ENCODE data around the gene LIAS. TPM values are rescaled to one million over a fixed set of nuclear protein-coding genes. Genes with fewer than 3 reads are reported as not detected.
A peak's percentile ranks its signal among the peaks of the same experiment; 100 is the strongest.

LIAS gene
- total and polyA plus RNA-seq, 10 of the 15 experiments (the other 5 are each of a cell fraction or from before 2014, with no cell fraction given): 17.9 to 32.3 (median 26.4) TPM

DNA sequence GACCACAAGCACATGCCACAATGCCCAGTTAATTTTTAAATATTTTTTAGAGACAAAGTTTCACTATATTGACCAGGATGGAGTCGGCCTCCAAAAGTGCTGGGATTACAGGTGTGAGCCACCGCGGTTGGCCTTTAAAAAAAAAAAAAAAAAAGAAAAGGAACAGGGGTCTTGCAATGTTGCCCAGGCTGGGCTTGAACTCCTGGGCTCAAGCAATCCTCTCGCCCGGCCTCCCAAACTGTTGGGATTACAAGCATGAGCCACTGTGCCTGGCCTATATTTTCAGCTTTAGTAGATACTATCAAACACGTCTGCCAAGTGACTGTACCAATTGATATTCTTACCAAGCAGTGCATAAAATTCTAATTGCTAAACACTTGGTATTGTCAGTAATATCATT lies 59.6 kb downstream of the LIAS start (continued):
- TF ChIP-seq, protein P1, sequence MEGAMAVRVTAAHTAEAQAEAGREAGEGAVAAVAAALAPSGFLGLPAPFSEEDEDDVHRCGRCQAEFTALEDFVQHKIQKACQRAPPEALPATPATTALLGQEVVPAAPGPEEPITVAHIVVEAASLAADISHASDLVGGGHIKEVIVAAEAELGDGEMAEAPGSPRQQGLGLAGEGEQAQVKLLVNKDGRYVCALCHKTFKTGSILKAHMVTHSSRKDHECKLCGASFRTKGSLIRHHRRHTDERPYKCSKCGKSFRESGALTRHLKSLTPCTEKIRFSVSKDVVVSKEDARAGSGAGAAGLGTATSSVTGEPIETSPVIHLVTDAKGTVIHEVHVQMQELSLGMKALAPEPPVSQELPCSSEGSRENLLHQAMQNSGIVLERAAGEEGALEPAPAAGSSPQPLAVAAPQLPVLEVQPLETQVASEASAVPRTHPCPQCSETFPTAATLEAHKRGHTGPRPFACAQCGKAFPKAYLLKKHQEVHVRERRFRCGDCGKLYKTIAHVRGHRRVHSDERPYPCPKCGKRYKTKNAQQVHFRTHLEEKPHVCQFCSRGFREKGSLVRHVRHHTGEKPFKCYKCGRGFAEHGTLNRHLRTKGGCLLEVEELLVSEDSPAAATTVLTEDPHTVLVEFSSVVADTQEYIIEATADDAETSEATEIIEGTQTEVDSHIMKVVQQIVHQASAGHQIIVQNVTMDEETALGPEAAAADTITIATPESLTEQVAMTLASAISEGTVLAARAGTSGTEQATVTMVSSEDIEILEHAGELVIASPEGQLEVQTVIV (IDR thresholded peaks at IDR 0.05; ENCODE audit: borderline replicate concordance, partially characterized antibody): no peak
- TF ChIP-seq TAF1 (IDR thresholded peaks at IDR 0.05; ENCODE audit: borderline replicate concordance, low read depth, low read length) (no peak), ASH2L (IDR thresholded peaks at IDR 0.05; ENCODE audit: borderline replicate concordance, low read depth) (no peak), RAD51 (IDR thresholded peaks at IDR 0.05) (no peak), NR2F1 (conservative IDR thresholded peaks at IDR 0.05) (no peak)

DNA sequence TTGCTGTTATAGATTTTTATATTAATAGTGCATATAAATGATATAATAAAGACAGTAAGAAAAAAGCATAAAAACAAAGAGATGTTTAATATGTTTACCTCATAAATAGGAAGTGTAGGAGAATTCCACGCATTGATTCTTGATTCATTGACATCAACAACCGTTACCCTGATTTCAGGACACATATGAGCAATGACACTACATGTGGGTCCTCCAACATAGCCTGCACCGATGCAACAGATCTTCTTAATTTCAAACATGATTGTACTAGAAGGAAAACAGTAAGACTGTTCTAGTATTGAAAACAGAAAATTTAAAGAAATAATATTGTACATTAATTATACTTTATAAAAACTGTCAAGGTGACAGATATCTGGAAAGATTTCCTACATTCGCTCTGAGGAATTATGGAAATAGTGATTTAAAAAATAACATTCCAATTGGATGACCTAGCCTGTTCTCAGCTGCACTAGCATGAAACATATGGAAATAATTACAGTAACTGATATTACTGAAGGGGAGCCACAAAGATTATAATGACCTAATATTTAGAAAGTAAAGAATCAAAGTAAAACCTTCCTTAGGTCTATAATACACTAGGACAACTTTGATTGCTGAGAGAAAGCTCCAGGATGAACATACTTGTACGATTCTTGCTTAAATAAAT lies 62.5 kb downstream of the LIAS start:
- H3K4me2 ChIP-seq (ENCODE audit: control insufficient read depth, insufficient read depth): peak overlapping the region; percentile 17; the same call in 1 of the 2 replicates
- H3K36me3 ChIP-seq (ENCODE audit: control insufficient read depth in 2 of 2, insufficient read depth in 2 of 2, low read length in 1 of 2): peaks cover 0 to 8% of the 10 kb centered on the region in 2 experiments; a peak in 2 of 4 replicates
- H3K9me3 ChIP-seq (replicated peaks; ENCODE audit: control insufficient read depth, insufficient read depth, low read length): no peaks in the 10 kb centered on the region
- intact Hi-C loops (cut with micrococcal nuclease; ENCODE audit: unreplicated experiment): no loop called here
- H4K20me1 ChIP-seq (ENCODE audit: control insufficient read depth, insufficient read depth): no peaks in the 10 kb centered on the region
- in situ Hi-C loops (cut with MboI): no loop called here
- peaks cover 27% of the 10 kb centered on the region for H3K79me2 ChIP-seq (ENCODE audit: control insufficient read depth, insufficient read depth, low read length)
- CTCF ChIA-PET: interaction anchor here (0.6 kb wide), 1 partner anchor 212 kb away, joined by 3 read pairs; no protein-coding TSS in a partner anchor
- WGBS (ENCODE audit: insufficient coverage, insufficient replicate concordance, low lambda C conversion rate, missing lambda C conversion rate): over 99% methylated on average over 5 of the region's 5 CpGs
- H3K4me1 ChIP-seq (ENCODE audit: control insufficient read depth, insufficient read depth, low read length): no peaks in the 10 kb centered on the region
- no peak for ATAC-seq
- no peak for FAIRE-seq
- no peak overlapping the region for H3K9ac ChIP-seq (ENCODE audit: control insufficient read depth, insufficient read depth, low read length)
- no peak overlapping the region for H3K4me3 ChIP-seq
- BruUV-seq (replicated peaks): no TSS peak
- no peak for DNase-seq (ENCODE audit: low read depth, low spot score)
- RAD21 ChIA-PET (ENCODE audit: unreplicated experiment): no interaction called here
- SMC1A ChIA-PET (ENCODE audit: uncharacterized antibody, unreplicated experiment): interaction anchor here (1.2 kb wide), 1 partner anchor 77 kb away, joined by 3 read pairs; no protein-coding TSS in a partner anchor
- POLR2A ChIA-PET: no interaction called here
- H2AFZ ChIP-seq (ENCODE audit: control insufficient read depth, low read depth, low read length): no peak overlapping the region
- H3K27me3 ChIP-seq (replicated peaks in 1 of 2; ENCODE audit: control insufficient read depth in 2 of 2, insufficient read depth in 2 of 2, low read length in 1 of 2): no peaks in the 10 kb centered on the region
- H3K27ac ChIP-seq (ENCODE audit: control insufficient read depth, insufficient read depth): no peak overlapping the region
- TF ChIP-seq, protein P2, sequence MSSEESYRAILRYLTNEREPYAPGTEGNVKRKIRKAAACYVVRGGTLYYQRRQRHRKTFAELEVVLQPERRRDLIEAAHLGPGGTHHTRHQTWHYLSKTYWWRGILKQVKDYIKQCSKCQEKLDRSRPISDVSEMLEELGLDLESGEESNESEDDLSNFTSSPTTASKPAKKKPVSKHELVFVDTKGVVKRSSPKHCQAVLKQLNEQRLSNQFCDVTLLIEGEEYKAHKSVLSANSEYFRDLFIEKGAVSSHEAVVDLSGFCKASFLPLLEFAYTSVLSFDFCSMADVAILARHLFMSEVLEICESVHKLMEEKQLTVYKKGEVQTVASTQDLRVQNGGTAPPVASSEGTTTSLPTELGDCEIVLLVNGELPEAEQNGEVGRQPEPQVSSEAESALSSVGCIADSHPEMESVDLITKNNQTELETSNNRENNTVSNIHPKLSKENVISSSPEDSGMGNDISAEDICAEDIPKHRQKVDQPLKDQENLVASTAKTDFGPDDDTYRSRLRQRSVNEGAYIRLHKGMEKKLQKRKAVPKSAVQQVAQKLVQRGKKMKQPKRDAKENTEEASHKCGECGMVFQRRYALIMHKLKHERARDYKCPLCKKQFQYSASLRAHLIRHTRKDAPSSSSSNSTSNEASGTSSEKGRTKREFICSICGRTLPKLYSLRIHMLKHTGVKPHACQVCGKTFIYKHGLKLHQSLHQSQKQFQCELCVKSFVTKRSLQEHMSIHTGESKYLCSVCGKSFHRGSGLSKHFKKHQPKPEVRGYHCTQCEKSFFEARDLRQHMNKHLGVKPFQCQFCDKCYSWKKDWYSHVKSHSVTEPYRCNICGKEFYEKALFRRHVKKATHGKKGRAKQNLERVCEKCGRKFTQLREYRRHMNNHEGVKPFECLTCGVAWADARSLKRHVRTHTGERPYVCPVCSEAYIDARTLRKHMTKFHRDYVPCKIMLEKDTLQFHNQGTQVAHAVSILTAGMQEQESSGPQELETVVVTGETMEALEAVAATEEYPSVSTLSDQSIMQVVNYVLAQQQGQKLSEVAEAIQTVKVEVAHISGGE (CRISPR knock-in tag; IDR thresholded peaks at IDR 0.05): no peak
- TF ChIP-seq KLF5 (IDR thresholded peaks at IDR 0.05; ENCODE audit: partially characterized antibody) (no peak), SMAD1 (IDR thresholded peaks at IDR 0.05; ENCODE audit: low read depth, partially characterized antibody) (no peak), HCFC1 (IDR thresholded peaks at IDR 0.05; ENCODE audit: low read length) (no peak), RB1 (IDR thresholded peaks at IDR 0.05; ENCODE audit: borderline replicate concordance) (no peak), NR2C2 (IDR thresholded peaks at IDR 0.05; ENCODE audit: borderline replicate concordance, control insufficient read depth, insufficient read length, low read depth) (no peak), BACH1 (IDR thresholded peaks at IDR 0.05; ENCODE audit: borderline replicate concordance) (no peak), PML (IDR thresholded peaks at IDR 0.05; ENCODE audit: low read length) (no peak)
- TF ChIP-seq, protein P3, sequence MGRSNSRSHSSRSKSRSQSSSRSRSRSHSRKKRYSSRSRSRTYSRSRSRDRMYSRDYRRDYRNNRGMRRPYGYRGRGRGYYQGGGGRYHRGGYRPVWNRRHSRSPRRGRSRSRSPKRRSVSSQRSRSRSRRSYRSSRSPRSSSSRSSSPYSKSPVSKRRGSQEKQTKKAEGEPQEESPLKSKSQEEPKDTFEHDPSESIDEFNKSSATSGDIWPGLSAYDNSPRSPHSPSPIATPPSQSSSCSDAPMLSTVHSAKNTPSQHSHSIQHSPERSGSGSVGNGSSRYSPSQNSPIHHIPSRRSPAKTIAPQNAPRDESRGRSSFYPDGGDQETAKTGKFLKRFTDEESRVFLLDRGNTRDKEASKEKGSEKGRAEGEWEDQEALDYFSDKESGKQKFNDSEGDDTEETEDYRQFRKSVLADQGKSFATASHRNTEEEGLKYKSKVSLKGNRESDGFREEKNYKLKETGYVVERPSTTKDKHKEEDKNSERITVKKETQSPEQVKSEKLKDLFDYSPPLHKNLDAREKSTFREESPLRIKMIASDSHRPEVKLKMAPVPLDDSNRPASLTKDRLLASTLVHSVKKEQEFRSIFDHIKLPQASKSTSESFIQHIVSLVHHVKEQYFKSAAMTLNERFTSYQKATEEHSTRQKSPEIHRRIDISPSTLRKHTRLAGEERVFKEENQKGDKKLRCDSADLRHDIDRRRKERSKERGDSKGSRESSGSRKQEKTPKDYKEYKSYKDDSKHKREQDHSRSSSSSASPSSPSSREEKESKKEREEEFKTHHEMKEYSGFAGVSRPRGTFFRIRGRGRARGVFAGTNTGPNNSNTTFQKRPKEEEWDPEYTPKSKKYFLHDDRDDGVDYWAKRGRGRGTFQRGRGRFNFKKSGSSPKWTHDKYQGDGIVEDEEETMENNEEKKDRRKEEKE (IDR thresholded peaks at IDR 0.05): no peak

Measured in GM12878 (cell line).